Karpas-422 (cell line): ENCODE data around the gene RCN2. TPM values are rescaled to one million over a fixed set of nuclear protein-coding genes. Genes with fewer than 3 reads are reported as not detected.

Source experiments
- DNase-seq: peaks from one replicate; pipeline ENCODE4 v3.0.0-alpha.2; 2015
- H2AFZ ChIP-seq: fragments of 200-600 bp; sonication (generic); 2 replicates; pipeline ENCODE4 v1.6.1; 2014; ENCODE audit warnings: antibody characterized with exemption, low read length, mixed read lengths
- H3K27ac ChIP-seq: fragments of 200-600 bp; sonication (generic); 2 replicates; pipeline ENCODE4 v1.5.1; 2014; ENCODE audit warnings: mild to moderate bottlenecking, low read length, moderate library complexity
- H3K27me3 ChIP-seq: fragments of 200-600 bp; sonication (generic); 2 replicates; pipeline ENCODE4 v1.6.1; 2014; ENCODE audit warnings: low read length, mixed read lengths
- H3K36me3 ChIP-seq: fragments of 200-600 bp; sonication (generic); 2 replicates; pipeline ENCODE4 v1.6.1; 2014; ENCODE audit warnings: low read length, mixed read lengths; ENCODE audit not compliant: insufficient read depth
- H3K4me1 ChIP-seq: fragments of 200-600 bp; sonication (generic); 2 replicates; pipeline ENCODE4 v1.6.1; 2014; ENCODE audit warnings: mild to moderate bottlenecking, low read length, mixed read lengths
- H3K4me2 ChIP-seq: fragments of 200-600 bp; sonication (generic); 2 replicates; pipeline ENCODE4 v1.6.1; 2014; ENCODE audit warnings: low read length, low read depth, mild to moderate bottlenecking; ENCODE audit not compliant: poor library complexity, severe bottlenecking
- H3K4me3 ChIP-seq: fragments of 200-600 bp; sonication (generic); 2 replicates; pipeline ENCODE4 v1.5.1; 2014; ENCODE audit warnings: mild to moderate bottlenecking, antibody characterized with exemption, low read length, mixed read lengths
- H3K79me2 ChIP-seq: fragments of 200-600 bp; sonication (generic); 2 replicates; pipeline ENCODE4 v1.6.1; 2014; ENCODE audit warnings: mild to moderate bottlenecking, low read length, mixed read lengths
- H3K9ac ChIP-seq: fragments of 200-600 bp; sonication (generic); 2 replicates; pipeline ENCODE4 v1.6.0; 2014; ENCODE audit warnings: low read length
- H3K9me2 ChIP-seq: fragments of 200-600 bp; sonication (generic), shearing (Covaris generic); replicated peaks from 2 replicates; pipeline ENCODE4 v1.6.0; 2014; ENCODE audit warnings: mild to moderate bottlenecking, low read length, moderate library complexity; ENCODE audit not compliant: insufficient read depth
- H3K9me3 ChIP-seq: fragments of 300-700, 200-600 bp; sonication (generic); 2 replicates; pipeline ENCODE4 v1.6.1; 2014; ENCODE audit warnings: low read length, mixed read lengths
- H4K20me1 ChIP-seq: fragments of 200-600 bp; sonication (generic); 2 replicates; pipeline ENCODE4 v1.6.1; 2014; ENCODE audit warnings: mild to moderate bottlenecking, antibody characterized with exemption, low read length, low read depth; ENCODE audit not compliant: insufficient read depth
- total RNA-seq: library from RNA; depleted of rRNA; stranded (reverse); fragments of >200 nt; shearing (Covaris generic); gene quantifications from 2 replicates; pipeline ENCODE4 v1.2.3, GENCODE V29; 2014; ENCODE audit warnings: low replicate concordance

The RCN2 gene
- total RNA-seq, 1 experiment from 2014 or later: 84.8 TPM

GRCh38 chr15:76972389-76973361 is 41.1 kb downstream of the RCN2 start:
- H3K4me3 ChIP-seq: no peak overlapping the region
- no peaks in the 10 kb centered on the region for H4K20me1 ChIP-seq
- no peak overlapping the region for H2AFZ ChIP-seq
- H3K4me2 ChIP-seq: no peak overlapping the region
- no peak overlapping the region for H3K27ac ChIP-seq
- no peak for DNase-seq
- no peaks in the 10 kb centered on the region for H3K36me3 ChIP-seq
- H3K9ac ChIP-seq: no peak overlapping the region
- no peaks in the 10 kb centered on the region for H3K9me3 ChIP-seq
- H3K27me3 ChIP-seq: no peaks in the 10 kb centered on the region
- H3K9me2 ChIP-seq: no peaks in the 10 kb centered on the region
- H3K4me1 ChIP-seq: peaks cover 26% of the 10 kb centered on the region
- no peaks in the 10 kb centered on the region for H3K79me2 ChIP-seq

GRCh38 chr15:76973362-76973743 is 41.8 kb downstream of the RCN2 start:
- no peaks in the 10 kb centered on the region for H3K9me3 ChIP-seq
- H4K20me1 ChIP-seq: no peaks in the 10 kb centered on the region
- H3K4me2 ChIP-seq: no peak overlapping the region
- H3K4me3 ChIP-seq: no peak overlapping the region
- H3K27me3 ChIP-seq: no peaks in the 10 kb centered on the region
- H3K9ac ChIP-seq: no peak overlapping the region
- H2AFZ ChIP-seq: no peak overlapping the region
- H3K36me3 ChIP-seq: no peaks in the 10 kb centered on the region
- DNase-seq: peak; percentile 89
- H3K27ac ChIP-seq: no peak overlapping the region
- no peaks in the 10 kb centered on the region for H3K79me2 ChIP-seq
- H3K4me1 ChIP-seq: peaks cover 26% of the 10 kb centered on the region
- H3K9me2 ChIP-seq: no peaks in the 10 kb centered on the region

GRCh38 chr15:76973906-76974305 is 42.4 kb downstream of the RCN2 start:
- Histone ChIP-seq H3K4me2 (no peak overlapping the region), H3K9me2 (no peaks in the 10 kb centered on the region), H3K4me3 (no peak overlapping the region), H3K9me3 (no peaks in the 10 kb centered on the region), H3K27me3 (no peaks in the 10 kb centered on the region), H3K36me3 (no peaks in the 10 kb centered on the region), H2AFZ (no peak overlapping the region), H3K9ac (no peak overlapping the region), H4K20me1 (no peaks in the 10 kb centered on the region), H3K79me2 (no peaks in the 10 kb centered on the region), H3K27ac (no peak overlapping the region), H3K4me1 (peaks cover 26% of the 10 kb centered on the region)
- DNase-seq: no peak

GRCh38 chr15:76974456-76975036 is 43.0 kb downstream of the RCN2 start:
- DNase-seq: no peak
- no peak overlapping the region for H3K9ac ChIP-seq
- H3K9me3 ChIP-seq: no peaks in the 10 kb centered on the region
- no peaks in the 10 kb centered on the region for H3K9me2 ChIP-seq
- no peak overlapping the region for H3K4me2 ChIP-seq
- no peaks in the 10 kb centered on the region for H3K27me3 ChIP-seq
- H3K36me3 ChIP-seq: no peaks in the 10 kb centered on the region
- H2AFZ ChIP-seq: no peak overlapping the region
- peaks cover 21% of the 10 kb centered on the region for H3K4me1 ChIP-seq
- no peak overlapping the region for H3K27ac ChIP-seq
- no peak overlapping the region for H3K4me3 ChIP-seq
- no peaks in the 10 kb centered on the region for H3K79me2 ChIP-seq
- H4K20me1 ChIP-seq: no peaks in the 10 kb centered on the region

GRCh38 chr15:76976141-76976540 is 44.6 kb downstream of the RCN2 start:
- no peak overlapping the region for H2AFZ ChIP-seq
- H3K9ac ChIP-seq: no peak overlapping the region
- H3K27ac ChIP-seq: no peak overlapping the region
- H3K27me3 ChIP-seq: no peaks in the 10 kb centered on the region
- H3K9me2 ChIP-seq: no peaks in the 10 kb centered on the region
- DNase-seq: no peak
- no peaks in the 10 kb centered on the region for H3K79me2 ChIP-seq
- no peaks in the 10 kb centered on the region for H4K20me1 ChIP-seq
- H3K9me3 ChIP-seq: no peaks in the 10 kb centered on the region
- H3K4me2 ChIP-seq: no peak overlapping the region
- H3K4me3 ChIP-seq: no peak overlapping the region
- peaks cover 16% of the 10 kb centered on the region for H3K4me1 ChIP-seq
- no peaks in the 10 kb centered on the region for H3K36me3 ChIP-seq

GRCh38 chr15:76976572-76977270 is 45.2 kb downstream of the RCN2 start:
- Histone ChIP-seq H3K9me3 (no peaks in the 10 kb centered on the region), H2AFZ (no peak overlapping the region), H3K4me3 (no peak overlapping the region), H3K9ac (no peak overlapping the region), H3K9me2 (no peaks in the 10 kb centered on the region), H3K4me2 (no peak overlapping the region), H3K79me2 (no peaks in the 10 kb centered on the region), H3K27ac (no peak overlapping the region), H3K36me3 (no peaks in the 10 kb centered on the region), H3K4me1 (peaks cover 16% of the 10 kb centered on the region), H4K20me1 (no peaks in the 10 kb centered on the region), H3K27me3 (no peaks in the 10 kb centered on the region)
- no peak for DNase-seq

- Histone ChIP-seq H3K27ac (no peak overlapping the region), H3K36me3 (no peaks in the 10 kb centered on the region), H3K9me2 (no peaks in the 10 kb centered on the region), H3K9ac (no peak overlapping the region), H4K20me1 (no peaks in the 10 kb centered on the region), H3K4me3 (no peak overlapping the region), H3K9me3 (no peaks in the 10 kb centered on the region), H3K4me1 (peaks cover 14% of the 10 kb centered on the region), H3K79me2 (no peaks in the 10 kb centered on the region), H3K27me3 (no peaks in the 10 kb centered on the region), H3K4me2 (no peak overlapping the region), H2AFZ (no peak overlapping the region)
- DNase-seq: no peak
Measured at GRCh38 chr15:76978522-76979330, 47.2 kb downstream of the RCN2 start.
